HG02852 (cell line): ENCODE measurements around the gene SLX9.
"Not testable (repeated sequence)": the region's sequence is repeated elsewhere in the genome, so short reads cannot be mapped to it uniquely, and the experiment has no call there.

Experiments used
- ATAC-seq: cut with Tn5 transposase; IDR thresholded peaks from one replicate; pipeline ENCODE4 v1.9.1; 2021; ENCODE audit warnings: mild to moderate bottlenecking, moderate library complexity; ENCODE audit not compliant: unreplicated experiment

The SLX9 gene

DNA sequence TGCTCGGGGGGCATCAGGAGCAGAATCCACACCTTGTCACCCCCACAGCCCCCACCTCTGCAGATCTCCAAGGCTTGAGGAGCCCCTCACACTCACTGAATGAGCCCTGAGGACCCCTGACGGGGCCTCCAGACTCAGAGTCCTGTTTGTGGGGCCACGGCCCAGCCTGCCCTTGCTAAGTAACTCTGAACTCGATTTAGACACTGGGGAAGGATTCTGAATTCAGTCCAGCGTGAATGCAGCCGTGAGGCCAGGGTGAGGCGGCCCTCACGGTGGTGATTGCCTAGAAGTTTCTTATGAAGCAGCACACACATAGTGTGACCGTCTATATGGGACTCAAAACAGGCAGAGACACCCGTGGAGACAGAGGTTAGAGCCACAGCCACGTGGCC, 75.6 kb downstream of the SLX9 start:
- no peak for ATAC-seq

- ATAC-seq = no peak
Measured at GRCh38 chr21:45016031-45016405, 76.2 kb downstream of the SLX9 start.

GRCh38 chr21:45016406-45017038, 76.7 kb downstream of the SLX9 start:
- no peak for ATAC-seq

GRCh38 chr21:45017039-45017960, 77.5 kb downstream of the SLX9 start:
- no peak for ATAC-seq

DNA sequence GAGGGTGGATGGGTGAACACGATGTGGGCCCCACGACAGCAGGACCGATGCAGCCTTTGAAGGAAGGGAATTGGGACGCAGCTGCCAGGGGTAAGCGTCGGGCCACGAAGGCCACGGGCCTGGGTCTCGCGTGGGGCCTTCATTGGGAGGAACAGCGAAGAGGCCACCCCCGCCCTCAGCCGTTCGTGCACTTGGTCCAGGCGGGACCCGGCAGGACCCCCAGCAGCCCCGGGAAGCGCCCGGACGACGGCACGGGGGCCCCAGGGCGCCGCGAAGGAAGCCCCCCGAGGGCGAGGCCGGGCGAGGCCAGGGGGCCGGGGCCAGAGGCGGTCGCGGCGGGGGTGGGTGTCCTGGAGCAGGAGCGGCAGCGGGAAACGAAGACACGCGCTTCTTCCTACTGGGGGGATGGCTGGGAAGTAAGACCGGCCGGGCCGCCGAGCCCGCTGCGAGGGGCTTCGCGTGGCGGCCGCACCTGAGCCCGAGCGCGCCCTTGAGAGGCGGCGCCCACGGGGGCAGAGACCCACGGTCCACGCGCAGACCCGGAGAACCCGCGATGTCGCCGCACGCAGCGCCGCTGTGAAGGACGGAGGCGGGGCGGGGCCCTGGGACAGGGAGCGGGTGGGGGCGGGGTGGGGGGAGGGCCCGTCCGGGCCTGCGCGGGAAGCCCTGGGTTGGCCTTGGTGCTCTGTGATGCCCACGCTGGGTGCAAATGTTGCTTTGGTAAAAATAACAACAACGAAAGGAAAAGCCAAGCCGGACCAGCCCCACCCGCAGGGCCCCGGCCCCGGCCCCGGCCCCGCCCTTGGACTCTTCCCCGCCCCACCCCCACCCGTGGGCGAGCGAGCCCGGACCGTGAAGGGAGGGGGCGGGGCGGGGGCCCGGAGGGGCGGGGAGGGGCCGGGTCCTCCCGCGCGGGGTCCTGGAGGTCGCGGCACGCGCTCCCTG, 78.6 kb downstream of the SLX9 start:
- no peak for ATAC-seq

- ATAC-seq = no peak
Measured at GRCh38 chr21:45019076-45019886, 79.5 kb downstream of the SLX9 start.

DNA sequence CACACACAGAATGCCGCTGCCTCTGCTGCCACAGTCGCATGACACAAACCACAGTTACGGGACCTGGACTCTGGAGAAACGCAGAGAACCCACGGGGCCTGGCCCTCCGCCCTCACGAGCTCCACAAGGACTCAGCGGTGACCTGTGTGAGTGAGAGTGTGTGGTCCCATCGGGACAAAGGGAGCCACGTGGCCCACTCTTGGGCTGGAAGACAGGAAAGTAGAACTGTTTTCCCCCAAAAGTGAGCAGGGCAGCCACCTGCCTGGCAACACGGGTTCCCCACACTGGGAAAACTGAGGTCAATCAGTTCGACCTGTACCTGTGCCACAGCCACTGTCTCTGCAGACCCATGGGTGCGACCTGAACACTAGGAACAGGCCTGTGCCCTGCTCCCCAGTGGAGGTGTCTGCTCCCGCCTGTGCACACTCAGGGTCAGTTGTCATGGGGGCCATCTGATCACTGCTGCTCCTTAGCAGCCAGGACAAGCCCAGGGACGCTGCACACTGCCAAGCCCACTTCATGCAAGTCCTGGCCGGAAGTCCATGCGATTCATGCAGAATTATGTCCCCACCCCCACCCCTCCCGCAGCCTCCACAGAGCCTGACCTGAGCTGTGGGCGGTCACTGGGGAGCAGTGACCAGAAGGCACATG, 80.2 kb downstream of the SLX9 start:
- no peak for ATAC-seq

DNA sequence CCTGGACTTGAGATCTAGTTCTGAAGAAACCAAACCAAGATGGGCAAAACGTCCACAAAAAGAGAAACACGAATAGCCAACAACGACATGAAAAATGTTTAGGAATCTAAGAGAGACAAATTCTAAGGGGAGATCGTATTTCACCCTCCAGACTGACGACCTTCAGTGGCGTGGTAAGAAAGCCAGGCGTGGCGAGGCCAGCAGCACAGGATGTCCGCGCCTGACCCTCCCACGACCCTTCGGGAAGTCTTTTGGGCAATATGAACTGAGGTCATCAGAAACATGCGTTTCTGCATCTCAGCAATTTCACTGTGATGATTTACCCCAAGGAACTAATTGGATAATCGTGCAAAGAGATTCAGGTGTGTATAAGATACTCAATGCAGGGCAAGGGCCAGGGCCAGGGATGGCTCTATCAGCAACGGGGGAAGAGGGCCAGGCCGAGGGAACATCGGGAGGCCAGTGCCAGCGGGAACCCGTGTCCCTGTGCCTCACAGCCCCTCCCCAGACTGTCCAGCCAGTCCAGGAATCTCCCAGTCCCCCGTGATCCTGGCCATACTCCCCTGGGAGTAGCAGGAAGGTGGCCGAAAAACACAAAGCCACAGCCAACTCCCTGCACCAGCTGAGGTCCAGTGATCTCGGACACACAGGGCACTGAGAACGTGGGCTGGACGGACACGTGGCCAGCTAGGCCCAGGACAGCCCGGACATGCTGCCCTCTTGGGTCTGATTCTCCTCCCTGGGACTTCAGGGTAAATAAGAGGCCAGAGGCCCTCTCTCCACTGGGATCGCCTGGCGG, 81.0 kb downstream of the SLX9 start:
- ATAC-seq = no peak

DNA sequence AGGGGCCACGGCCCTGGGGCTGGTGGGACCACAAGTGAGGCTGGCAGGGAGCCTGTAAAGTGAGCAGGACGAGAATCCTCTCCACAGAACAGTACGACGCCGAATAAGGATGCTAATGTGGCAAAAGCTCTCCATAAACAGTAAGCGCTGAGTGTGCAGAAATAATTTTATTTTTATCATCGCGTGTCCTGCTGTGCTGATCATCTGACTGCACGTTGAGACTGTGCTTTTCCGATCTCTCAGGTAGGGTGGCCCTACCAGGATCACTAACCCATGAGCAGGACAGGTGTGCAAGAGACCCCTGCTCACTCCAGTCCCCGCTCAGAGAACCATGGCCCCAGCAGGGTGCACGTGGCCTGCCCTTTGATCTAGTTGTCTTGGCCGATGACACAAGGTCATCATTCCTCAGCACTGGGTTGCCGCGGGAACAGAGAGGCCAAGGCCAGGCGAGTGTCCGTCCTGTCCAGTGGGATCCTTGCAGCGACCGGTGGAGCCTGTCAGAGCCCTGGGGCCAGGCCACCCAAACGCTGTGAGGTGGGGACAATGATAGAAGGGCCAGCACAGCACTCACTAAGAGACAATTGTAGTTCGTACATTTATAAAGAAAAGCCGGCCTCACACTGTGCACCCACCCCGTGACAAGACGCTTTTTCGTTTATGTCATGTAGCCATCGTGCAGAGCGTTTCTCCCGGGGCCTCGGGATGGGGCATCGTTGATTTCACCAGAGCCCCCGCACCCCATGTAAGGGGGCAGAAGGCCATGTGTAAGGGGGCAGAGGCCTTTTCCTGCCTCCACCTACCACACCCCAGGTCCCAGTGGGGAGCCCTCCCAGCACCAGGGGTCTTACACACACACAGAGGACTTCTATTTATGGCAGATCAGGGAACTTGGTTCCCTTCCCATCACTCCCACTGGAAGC, 81.9 kb downstream of the SLX9 start:
- no peak for ATAC-seq

- no peak for ATAC-seq
Measured at GRCh38 chr21:45022348-45022675, 82.5 kb downstream of the SLX9 start.

DNA sequence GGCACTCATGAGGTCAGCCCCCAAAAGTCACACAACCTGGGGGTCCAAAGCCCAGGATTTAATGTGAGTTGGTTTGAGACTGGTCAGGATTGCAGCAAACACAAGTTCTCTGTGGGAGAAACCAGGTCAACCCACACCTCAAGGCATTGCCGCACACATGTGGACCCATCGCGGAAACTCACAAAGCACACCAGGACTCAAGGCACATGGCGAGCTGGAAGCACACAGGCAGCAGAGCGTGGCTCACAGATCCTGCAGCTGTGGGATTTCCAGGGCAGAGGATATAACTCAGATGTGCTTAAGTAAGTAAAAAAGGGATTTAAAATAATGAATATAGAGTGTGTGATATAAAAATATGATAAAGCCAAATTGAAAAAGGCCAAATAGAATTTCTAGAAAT, 82.9 kb downstream of the SLX9 start:
- no peak for ATAC-seq

GRCh38 chr21:45024516-45024915, 84.7 kb downstream of the SLX9 start:
- ATAC-seq = not testable (repeated sequence)

GRCh38 chr21:45026066-45026745, 86.4 kb downstream of the SLX9 start:
- no peak for ATAC-seq
